ENCODE measurements around the gene ACTL8. TPM values are rescaled to one million over a fixed set of nuclear protein-coding genes. Genes with fewer than 3 reads are reported as not detected.

Gene ACTL8
- total RNA-seq, 1 donor from 2014 or later: not detected

DNA sequence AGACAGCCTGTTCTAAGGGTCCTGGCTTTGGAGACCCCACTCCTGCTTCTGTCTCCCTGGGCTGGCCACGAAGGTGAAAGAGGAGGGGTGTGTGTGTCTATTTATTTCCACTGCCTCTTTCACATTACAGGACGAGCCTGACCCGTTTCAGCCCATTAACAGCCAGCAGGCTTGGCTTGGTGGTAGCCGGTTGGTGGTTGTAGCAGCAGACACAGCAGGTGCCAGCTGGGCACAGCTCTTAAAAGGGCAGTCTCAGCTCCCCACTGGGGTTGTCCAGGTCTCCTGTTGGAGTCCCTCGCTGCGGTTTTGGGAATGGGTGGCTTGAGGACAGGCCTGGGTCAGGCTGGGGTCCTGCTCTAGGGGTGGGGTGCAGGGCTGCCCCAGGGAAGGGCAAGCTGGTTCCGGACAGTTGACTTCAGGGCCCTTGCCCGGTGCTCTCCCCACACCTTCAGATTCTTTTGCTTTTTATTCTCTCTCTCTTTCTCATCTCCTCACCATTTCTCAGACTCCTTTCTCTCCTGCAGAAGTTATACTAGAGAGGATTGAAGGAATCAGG lies 84.6 kb downstream of the ACTL8 start:
- Mint-ChIP-seq H3K36me3 (no peaks in the 10 kb centered on the region), H3K4me1 (no peaks in the 10 kb centered on the region), H3K9me3 (no peaks in the 10 kb centered on the region), H3K4me3 (no peak overlapping the region), H3K27ac (no peak overlapping the region), H3K27me3 (ENCODE audit: low read depth) (peaks cover 69% of the 10 kb centered on the region)
- TF ChIP-seq, protein P1, sequence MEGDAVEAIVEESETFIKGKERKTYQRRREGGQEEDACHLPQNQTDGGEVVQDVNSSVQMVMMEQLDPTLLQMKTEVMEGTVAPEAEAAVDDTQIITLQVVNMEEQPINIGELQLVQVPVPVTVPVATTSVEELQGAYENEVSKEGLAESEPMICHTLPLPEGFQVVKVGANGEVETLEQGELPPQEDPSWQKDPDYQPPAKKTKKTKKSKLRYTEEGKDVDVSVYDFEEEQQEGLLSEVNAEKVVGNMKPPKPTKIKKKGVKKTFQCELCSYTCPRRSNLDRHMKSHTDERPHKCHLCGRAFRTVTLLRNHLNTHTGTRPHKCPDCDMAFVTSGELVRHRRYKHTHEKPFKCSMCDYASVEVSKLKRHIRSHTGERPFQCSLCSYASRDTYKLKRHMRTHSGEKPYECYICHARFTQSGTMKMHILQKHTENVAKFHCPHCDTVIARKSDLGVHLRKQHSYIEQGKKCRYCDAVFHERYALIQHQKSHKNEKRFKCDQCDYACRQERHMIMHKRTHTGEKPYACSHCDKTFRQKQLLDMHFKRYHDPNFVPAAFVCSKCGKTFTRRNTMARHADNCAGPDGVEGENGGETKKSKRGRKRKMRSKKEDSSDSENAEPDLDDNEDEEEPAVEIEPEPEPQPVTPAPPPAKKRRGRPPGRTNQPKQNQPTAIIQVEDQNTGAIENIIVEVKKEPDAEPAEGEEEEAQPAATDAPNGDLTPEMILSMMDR (IDR thresholded peaks at IDR 0.05; ENCODE audit: unreplicated experiment): no peak
- no peak for DNase-seq (ENCODE audit: low spot score in 2 of 2, unreplicated experiment in 2 of 2)

DNA sequence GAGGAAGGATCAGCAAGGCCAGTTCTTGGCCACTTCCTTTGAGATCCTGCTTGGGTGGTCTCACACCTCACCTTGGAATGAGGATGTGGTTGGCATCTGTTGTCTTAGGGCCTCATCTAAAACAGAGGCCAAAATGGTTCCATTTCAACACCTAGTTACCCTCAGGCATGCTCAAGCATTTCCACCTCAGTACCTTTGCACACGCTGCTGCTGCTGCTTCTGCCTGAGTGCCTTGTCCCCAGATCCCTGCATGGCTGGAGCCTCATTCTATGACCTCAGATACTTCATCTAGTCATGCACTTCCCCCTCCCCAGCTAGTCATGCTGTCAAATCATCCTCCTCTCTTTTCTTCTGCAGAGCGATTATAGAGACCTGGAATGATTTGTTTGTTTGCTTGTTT lies 86.8 kb downstream of the ACTL8 start:
- no peaks in the 10 kb centered on the region for H3K9me3 Mint-ChIP-seq
- TF ChIP-seq, protein P1 (IDR thresholded peaks at IDR 0.05; ENCODE audit: unreplicated experiment): no peak
- no peak for DNase-seq (ENCODE audit: low spot score in 2 of 2, unreplicated experiment in 2 of 2)
- no peak overlapping the region for H3K27ac Mint-ChIP-seq
- H3K27me3 Mint-ChIP-seq (ENCODE audit: low read depth): peaks cover 64% of the 10 kb centered on the region
- no peak overlapping the region for H3K4me3 Mint-ChIP-seq
- no peaks in the 10 kb centered on the region for H3K4me1 Mint-ChIP-seq
- H3K36me3 Mint-ChIP-seq: no peaks in the 10 kb centered on the region

DNA sequence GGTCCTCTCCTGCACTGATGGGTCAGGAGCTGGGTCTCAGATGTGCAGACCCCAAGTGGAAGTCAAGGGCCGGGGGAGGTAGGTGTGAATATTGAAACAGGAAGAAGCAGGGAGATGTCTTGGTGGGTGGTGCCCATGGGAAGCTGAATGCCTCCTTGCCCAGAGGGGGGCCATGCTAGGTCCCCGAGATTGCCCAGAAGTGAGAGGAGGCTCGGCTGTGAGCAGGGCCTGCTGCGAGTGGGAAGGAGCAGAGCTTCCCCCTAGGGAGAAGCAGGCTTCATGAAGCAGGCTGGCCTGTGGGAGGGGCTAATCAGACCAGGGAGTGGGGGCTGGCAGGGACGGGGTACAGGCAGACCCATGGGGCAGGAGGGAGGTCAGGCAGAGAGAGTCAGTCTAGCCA lies 87.6 kb downstream of the ACTL8 start:
- no peaks in the 10 kb centered on the region for H3K4me1 Mint-ChIP-seq
- no peaks in the 10 kb centered on the region for H3K36me3 Mint-ChIP-seq
- no peak for DNase-seq (ENCODE audit: low spot score in 2 of 2, unreplicated experiment in 2 of 2)
- no peak overlapping the region for H3K4me3 Mint-ChIP-seq
- peaks cover 63% of the 10 kb centered on the region for H3K27me3 Mint-ChIP-seq (ENCODE audit: low read depth)
- no peak overlapping the region for H3K27ac Mint-ChIP-seq
- H3K9me3 Mint-ChIP-seq: no peaks in the 10 kb centered on the region
- TF ChIP-seq, protein P1 (IDR thresholded peaks at IDR 0.05; ENCODE audit: unreplicated experiment): no peak

DNA sequence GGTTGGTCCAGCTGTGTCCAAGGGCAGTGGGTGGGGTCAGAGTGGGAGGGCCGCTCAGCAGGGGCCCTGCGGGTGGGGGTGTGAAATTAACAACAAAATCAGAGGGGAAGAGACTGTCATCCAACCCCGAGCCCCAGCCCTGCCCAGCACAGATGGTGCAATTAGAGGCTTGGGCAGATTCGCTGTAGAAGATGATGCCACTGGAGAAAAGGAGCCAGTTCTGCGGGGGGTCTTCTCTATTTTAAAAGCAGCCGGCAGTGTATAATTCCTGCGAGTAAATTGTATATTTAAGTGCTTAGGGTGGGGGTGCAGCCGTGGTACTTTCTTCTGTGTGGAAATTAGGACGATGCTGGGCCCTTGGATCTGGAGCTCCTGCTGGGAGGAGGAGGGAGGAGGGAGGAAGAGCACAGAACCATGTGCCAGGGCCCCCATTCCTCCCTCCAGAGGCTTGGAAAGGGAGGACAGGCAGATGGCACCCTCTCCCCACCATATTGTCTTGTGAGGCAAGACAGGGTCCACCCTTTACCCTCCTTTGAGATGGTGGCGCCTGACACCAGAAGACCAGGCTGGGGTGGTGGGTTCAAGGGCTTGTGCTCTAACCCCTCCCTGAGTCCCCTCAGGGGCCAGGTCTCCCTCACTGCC lies 89.2 kb downstream of the ACTL8 start:
- TF ChIP-seq, protein P1 (IDR thresholded peaks at IDR 0.05; ENCODE audit: unreplicated experiment): no peak
- H3K9me3 Mint-ChIP-seq: no peaks in the 10 kb centered on the region
- H3K27ac Mint-ChIP-seq: no peak overlapping the region
- DNase-seq (ENCODE audit: low spot score in 2 of 2, unreplicated experiment in 2 of 2): no peak
- H3K4me1 Mint-ChIP-seq: no peaks in the 10 kb centered on the region
- H3K27me3 Mint-ChIP-seq (ENCODE audit: low read depth): peaks cover 52% of the 10 kb centered on the region
- H3K4me3 Mint-ChIP-seq: no peak overlapping the region
- no peaks in the 10 kb centered on the region for H3K36me3 Mint-ChIP-seq

DNA sequence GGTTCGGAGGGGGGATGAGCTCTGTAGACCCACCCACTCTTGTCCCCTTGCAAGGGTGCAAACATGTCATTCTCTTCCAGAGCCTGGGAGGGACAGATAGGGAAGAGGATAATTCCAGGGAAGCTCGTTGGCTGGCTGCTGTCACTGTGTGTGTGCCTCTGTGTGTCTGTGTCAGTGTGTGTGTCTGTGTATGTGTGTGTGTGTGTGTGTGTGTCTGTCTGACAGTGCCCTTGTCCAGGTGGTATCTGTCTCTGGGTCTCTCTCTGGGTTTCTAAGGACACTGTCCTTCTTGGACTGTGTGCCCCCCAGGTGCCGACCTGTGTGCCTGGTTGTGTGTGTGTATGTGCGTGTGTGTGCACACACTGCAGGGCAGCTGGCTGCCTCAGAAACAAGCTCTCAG lies 90.5 kb downstream of the ACTL8 start:
- TF ChIP-seq, protein P1 (IDR thresholded peaks at IDR 0.05; ENCODE audit: unreplicated experiment): no peak
- H3K27ac Mint-ChIP-seq: no peak overlapping the region
- H3K4me3 Mint-ChIP-seq: no peak overlapping the region
- DNase-seq (ENCODE audit: low spot score in 2 of 2, unreplicated experiment in 2 of 2): no peak
- no peaks in the 10 kb centered on the region for H3K4me1 Mint-ChIP-seq
- peaks cover 50% of the 10 kb centered on the region for H3K27me3 Mint-ChIP-seq (ENCODE audit: low read depth)
- no peaks in the 10 kb centered on the region for H3K36me3 Mint-ChIP-seq
- no peaks in the 10 kb centered on the region for H3K9me3 Mint-ChIP-seq

Measured in mesothelial cell of epicardium (in vitro differentiated cells).